Fibroblast of lung (primary cell): ENCODE data around the gene DEPDC5. TPM values are rescaled to one million over a fixed set of nuclear protein-coding genes. Genes with fewer than 3 reads are reported as not detected.

Source experiments
- polyA plus RNA-seq, 2 donors: library from polyadenylated mRNA; depleted of rRNA in 1 of 2; stranded (reverse) in 1 of 2; unstranded in 1 of 2; fragments of >200 nt; gene quantifications; 2 replicates each; pipeline ENCODE4 v1.2.1, GENCODE V29; 2011 to 2012; ENCODE audit warnings: missing spikeins in 1 of 2
- total RNA-seq: library from RNA; depleted of rRNA; stranded (reverse); fragments of >200 nt; gene quantifications from 2 replicates; pipeline ENCODE4 v1.2.1, GENCODE V29; 2014

Gene DEPDC5
- total and polyA plus RNA-seq, 2 donors (not counting 1 experiment from before 2014, with no cell fraction given) = 10.4 to 10.7 TPM

Other genes starting within 250 kb of the DEPDC5 start
- gene PISD, start 91.8 kb upstream of the DEPDC5 start, total RNA-seq = 20.5 and 25.6 TPM in 2 replicates
- 21.1 and 24.5 TPM in 2 replicates for gene PISD, start 91.8 kb upstream of the DEPDC5 start, polyA plus RNA-seq
- 14.4 and 17.3 TPM in 2 replicates for gene PRR14L, start 3.9 kb upstream of the DEPDC5 start, total RNA-seq
- gene PRR14L, start 3.9 kb upstream of the DEPDC5 start, polyA plus RNA-seq = 14.4 and 14.7 TPM in 2 replicates
- gene YWHAH, start 190.5 kb downstream of the DEPDC5 start, total RNA-seq = 63.4 and 77.5 TPM in 2 replicates
- 233 and 250 TPM in 2 replicates for gene YWHAH, start 190.5 kb downstream of the DEPDC5 start, polyA plus RNA-seq